Testis (tissue), 3 donors: ENCODE results near the gene PPP1R26. TPM values are rescaled to one million over a fixed set of nuclear protein-coding genes. Genes with fewer than 3 reads are reported as not detected.

Experiments
- DNase-seq: peaks from one replicate; pipeline ENCODE4 v3.0.0-alpha.2; 2019
- H3K27ac ChIP-seq, 2 donors: fragments of 200-600 bp; sonication (generic); one replicate each; pipeline ENCODE4 v1.5.1; 2019
- H3K27me3 ChIP-seq: fragments of 200-600 bp; sonication (generic); one replicate; pipeline ENCODE4 v1.5.1; 2019
- H3K36me3 ChIP-seq: fragments of 200-600 bp; sonication (generic); one replicate; pipeline ENCODE4 v1.5.1; 2017; ENCODE audit warnings: low read depth; ENCODE audit errors: missing control alignments
- H3K4me1 ChIP-seq: fragments of 200-600 bp; sonication (generic); one replicate; pipeline ENCODE4 v1.5.1; 2019
- H3K4me3 ChIP-seq, 2 donors: fragments of 200-600 bp; sonication (generic); one replicate each; pipeline ENCODE4 v1.5.1; 2017 to 2019
- H3K9me3 ChIP-seq: fragments of 200-600 bp; sonication (generic); one replicate; pipeline ENCODE4 v1.5.1; 2017
- POLR2A ChIP-seq: fragments of 450-650 bp; IDR thresholded peaks from one replicate; pipeline ENCODE4 v1.6.1; 2017; ENCODE audit warnings: antibody characterized with exemption, mild to moderate bottlenecking, moderate library complexity
- WGBS, 2 donors: methylation state at CpG; one replicate each; pipeline ENCODE4 v1.1.5; 2018; 5-methylcytosine and 5-hydroxymethylcytosine counted together
- intact Hi-C: fragments of 100-400 bp; cut with DNase I; formaldehyde crosslinking; loops from one replicate; pipeline ENCODE4 v1.15.1; 2023; ENCODE audit warnings: low total_unique reads
- polyA plus RNA-seq: library from polyadenylated mRNA; stranded (reverse); fragments of 350-450 nt; fragmentation: Illumina TruSeq; extraction: RNeasy Lipid Tissue Mini Kit (QIAGEN cat#74804); gene quantifications from one replicate; pipeline ENCODE4 v1.2.3, GENCODE V29; 2014; ENCODE audit warnings: low read depth, low replicate concordance; ENCODE audit not compliant: insufficient read depth
- total RNA-seq, 2 donors: library from RNA; depleted of rRNA; stranded (reverse); fragments of >200 nt; gene quantifications; one replicate each; pipeline ENCODE4 v1.2.3, GENCODE V29; 2016
- TF ChIP-seq, protein P1 (sequence below), 3 experiments: fragments of 450-650 bp in 2 of 3; fragments of 200-600 bp in 1 of 3; sonication (generic) in 1 of 3; IDR thresholded peaks; one replicate each; pipeline ENCODE4 v1.5.1; 2016 to 2019; ENCODE audit warnings: antibody characterized with exemption in 3 of 3, mild to moderate bottlenecking in 2 of 3, moderate library complexity in 1 of 3

The PPP1R26 gene
- total and polyA plus RNA-seq, 3 donors from 2014 or later = 15.6 to 38.8 (median 33.1) TPM

DNA sequence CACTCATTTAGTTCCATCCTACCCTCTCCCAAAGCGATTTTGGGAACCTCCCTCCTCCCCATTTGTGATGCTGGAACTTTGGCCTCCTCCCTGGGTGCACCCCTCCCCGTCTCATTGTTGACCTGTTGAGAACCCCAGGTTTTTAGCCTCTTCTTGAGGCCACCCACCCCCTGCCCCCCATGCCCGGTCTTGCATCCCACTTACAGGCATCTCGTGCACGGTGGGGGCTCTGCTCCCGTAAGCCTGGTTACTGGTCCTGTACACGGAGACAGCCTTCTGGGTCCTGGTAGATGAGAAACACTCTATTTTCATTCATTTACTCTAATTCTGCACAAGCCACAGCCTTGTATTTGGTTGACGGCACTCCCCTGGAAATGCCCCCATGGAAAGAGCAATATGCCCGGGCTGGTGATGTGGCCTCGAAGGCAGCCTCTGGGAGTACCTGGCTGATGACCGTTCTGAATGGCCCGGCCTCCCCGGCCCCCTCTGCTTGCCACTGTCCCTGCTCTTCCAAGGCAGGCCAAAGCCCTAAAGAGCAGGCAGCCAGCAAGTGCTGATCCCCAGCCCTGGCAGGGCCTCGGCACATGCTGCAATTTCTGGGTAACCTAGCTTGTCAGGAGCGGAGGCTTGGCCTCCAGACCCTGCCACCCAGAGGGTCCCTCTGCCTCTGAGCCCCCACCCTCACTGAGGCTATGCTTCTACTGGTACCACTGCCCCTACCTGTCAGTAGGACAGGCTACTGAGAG is 19.0 kb downstream of the PPP1R26 start:
- H3K4me3 ChIP-seq = no peak overlapping the region
- H3K9me3 ChIP-seq = no peaks in the 10 kb centered on the region
- peaks cover 12% of the 10 kb centered on the region for H3K4me1 ChIP-seq
- TF ChIP-seq, protein P1, sequence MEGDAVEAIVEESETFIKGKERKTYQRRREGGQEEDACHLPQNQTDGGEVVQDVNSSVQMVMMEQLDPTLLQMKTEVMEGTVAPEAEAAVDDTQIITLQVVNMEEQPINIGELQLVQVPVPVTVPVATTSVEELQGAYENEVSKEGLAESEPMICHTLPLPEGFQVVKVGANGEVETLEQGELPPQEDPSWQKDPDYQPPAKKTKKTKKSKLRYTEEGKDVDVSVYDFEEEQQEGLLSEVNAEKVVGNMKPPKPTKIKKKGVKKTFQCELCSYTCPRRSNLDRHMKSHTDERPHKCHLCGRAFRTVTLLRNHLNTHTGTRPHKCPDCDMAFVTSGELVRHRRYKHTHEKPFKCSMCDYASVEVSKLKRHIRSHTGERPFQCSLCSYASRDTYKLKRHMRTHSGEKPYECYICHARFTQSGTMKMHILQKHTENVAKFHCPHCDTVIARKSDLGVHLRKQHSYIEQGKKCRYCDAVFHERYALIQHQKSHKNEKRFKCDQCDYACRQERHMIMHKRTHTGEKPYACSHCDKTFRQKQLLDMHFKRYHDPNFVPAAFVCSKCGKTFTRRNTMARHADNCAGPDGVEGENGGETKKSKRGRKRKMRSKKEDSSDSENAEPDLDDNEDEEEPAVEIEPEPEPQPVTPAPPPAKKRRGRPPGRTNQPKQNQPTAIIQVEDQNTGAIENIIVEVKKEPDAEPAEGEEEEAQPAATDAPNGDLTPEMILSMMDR (IDR thresholded peaks at IDR 0.05) = no peak
- no peak for TF ChIP-seq POLR2A
- H3K36me3 ChIP-seq = no peaks in the 10 kb centered on the region
- DNase-seq = no peak
- intact Hi-C loops = no loop called here
- no peaks in the 10 kb centered on the region for H3K27me3 ChIP-seq
- H3K27ac ChIP-seq = no peak overlapping the region
- 78 to 80% methylated on average over 12 to 15 of the region's 15 CpGs for WGBS, 2 donors

DNA sequence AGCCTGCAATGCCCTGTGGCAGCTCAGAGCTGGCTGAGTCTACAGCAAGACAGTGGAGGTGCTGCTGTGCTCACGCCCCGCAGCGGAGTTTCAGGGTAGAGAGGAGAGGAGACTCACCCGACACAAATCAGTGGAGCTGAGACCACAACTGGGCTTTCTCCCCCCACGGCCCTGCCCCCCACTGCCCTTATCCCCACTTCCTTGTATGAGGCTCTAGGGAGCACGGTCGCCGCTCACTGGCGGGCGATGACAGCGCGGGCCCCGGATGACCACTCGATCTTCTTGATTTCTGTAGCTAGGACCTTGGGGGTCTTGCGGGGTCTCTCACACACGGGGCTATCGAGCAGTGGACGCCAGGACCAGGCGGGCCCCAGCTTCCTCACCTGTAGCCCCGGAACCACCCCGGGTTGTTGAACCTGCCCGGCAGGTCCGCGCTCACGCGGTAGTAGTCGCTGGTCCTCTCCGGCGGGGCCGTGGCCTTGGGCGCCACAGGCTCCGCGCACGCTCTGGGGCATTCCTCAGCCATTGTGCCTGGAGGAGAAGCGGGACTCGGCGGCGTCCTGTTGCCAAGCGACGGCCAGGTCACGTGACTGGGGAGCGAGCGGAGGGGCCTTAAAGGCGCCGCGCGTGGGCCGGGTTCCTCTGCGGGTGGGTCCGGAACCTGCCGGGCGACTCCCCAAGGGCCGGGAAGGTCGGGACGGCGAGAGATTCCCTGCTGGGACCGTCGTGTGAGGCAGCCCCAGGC is 19.9 kb downstream of the PPP1R26 start:
- H3K9me3 ChIP-seq = no peaks in the 10 kb centered on the region
- peak; percentile 97 for DNase-seq
- peaks cover 12% of the 10 kb centered on the region for H3K4me1 ChIP-seq
- peak overlapping the region; percentile 77 to 90 for H3K4me3 ChIP-seq
- intact Hi-C loops = no loop called here
- H3K36me3 ChIP-seq = no peaks in the 10 kb centered on the region
- WGBS, 2 donors = 2 to 3% methylated on average over 15 to 42 of the region's 58 CpGs
- peak overlapping the region in 1 of 2 donors; percentile 57 for H3K27ac ChIP-seq
- no peak for TF ChIP-seq POLR2A
- TF ChIP-seq, protein P1 (IDR thresholded peaks at IDR 0.05) = peak in 1 of 3 experiments; percentile 29
- H3K27me3 ChIP-seq = no peaks in the 10 kb centered on the region

DNA sequence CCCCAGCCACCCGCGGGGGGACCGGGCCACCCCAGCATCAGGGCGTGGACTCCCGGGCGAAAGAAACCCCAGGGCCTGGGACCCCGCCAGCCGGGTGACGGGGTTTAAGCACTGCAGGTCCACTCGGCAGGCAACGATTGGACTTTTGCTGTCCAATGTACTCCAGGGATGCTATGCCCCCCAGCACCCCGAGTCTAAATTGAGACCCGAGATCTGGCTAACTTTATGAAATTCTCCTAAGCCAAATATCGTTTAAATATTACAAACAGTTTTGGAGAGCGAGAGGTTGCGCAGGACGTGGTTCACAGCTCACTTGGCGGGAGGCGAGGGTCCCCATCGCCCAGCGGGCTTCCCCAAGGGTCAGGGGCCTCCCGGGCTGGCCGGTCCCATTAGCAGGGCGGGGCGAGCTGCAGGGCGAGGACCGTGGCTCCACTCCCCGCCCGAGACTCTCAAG is 20.5 kb downstream of the PPP1R26 start:
- Histone ChIP-seq H3K4me3 (peak overlapping the region; percentile 77 to 90), H3K4me1 (peaks cover 12% of the 10 kb centered on the region), H3K27ac (peak overlapping the region in 1 of 2 donors; percentile 57), H3K36me3 (no peaks in the 10 kb centered on the region), H3K27me3 (no peaks in the 10 kb centered on the region), H3K9me3 (no peaks in the 10 kb centered on the region)
- intact Hi-C loops = no loop called here
- DNase-seq = no peak
- no peak for TF ChIP-seq POLR2A
- TF ChIP-seq, protein P1 (IDR thresholded peaks at IDR 0.05) = no peak
- WGBS, 2 donors = 0 to 1% methylated on average over 11 to 29 of the region's 29 CpGs

DNA sequence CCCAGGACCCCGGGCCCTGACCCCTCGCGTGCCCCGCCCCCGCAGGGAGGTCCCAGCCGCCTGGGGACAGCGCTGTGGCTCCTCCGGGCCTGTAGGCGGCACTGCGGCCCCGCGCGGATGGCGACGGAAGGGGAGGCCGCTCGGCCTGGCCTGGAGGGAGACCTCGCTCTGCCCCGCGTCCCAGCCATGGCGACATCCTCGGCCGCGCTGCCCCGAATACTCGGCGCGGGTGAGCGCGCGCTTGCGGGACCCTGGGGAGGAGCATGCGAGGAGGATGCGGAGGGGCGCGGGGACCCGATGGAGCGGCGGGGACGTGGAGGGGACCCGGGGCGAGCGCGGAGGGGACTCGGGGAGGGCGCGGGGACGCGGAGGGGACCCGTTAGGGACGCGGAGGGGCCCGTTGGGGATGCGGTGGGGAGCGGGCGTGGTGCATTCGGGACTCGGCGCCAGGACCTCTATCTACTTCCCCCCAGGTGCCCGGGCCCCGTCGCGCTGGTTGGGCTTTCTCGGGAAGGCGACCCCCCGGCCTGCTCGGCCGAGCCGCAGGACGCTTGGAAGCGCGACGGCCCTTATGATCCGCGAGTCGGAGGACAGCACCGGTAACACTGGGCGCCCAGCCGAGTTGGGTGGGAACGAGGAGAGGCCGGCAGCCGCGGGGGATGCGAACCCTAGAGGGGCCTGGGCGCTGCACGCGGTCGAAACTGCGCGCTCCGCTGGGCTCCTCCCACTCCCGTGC is 21.1 kb downstream of the PPP1R26 start, which contains the start of gene MRPS2:
TSS of gene MRPS2 (plus strand) at position 158 of the 736 bp plus-strand sequence. CDS start at position 187, 29 bp downstream.
- Histone ChIP-seq H3K27ac (peak within 1 kb of the TSS; percentile 28 to 57), H3K9me3 (no peaks in the 10 kb centered on the region), H3K27me3 (no peaks in the 10 kb centered on the region), H3K4me1 (peaks cover 12% of the 10 kb centered on the region), H3K36me3 (no peaks in the 10 kb centered on the region), H3K4me3 (peak within 1 kb of the TSS; percentile 77 to 90)
- DNase-seq = peak; percentile 88
- intact Hi-C loops = no loop called here
- 0% methylated on average over 49 of the region's 92 CpGs; no CpG with 5 or more reads in 1 of the 2 donors for WGBS, 2 donors
- TF ChIP-seq, protein P1 (IDR thresholded peaks at IDR 0.05) = peak; percentile 81 to 84 (median 82)
- TF ChIP-seq POLR2A = no peak
